Anterior cingulate cortex (tissue), 58 donors: ENCODE data around the gene COG1.

Experiments
- DNase-seq, 58 donors: peaks; one replicate each; lab custom pipeline; 2025; lab: John Stamatoyannopoulos, UW

The COG1 gene

GRCh38 chr17:73168667-73169066, 24.2 kb upstream of the COG1 start:
- DNase-seq, result no peak

- no peak for DNase-seq
These were observed 22.5 kb upstream of the COG1 start for GRCh38 chr17:73170324-73170723.

DNA sequence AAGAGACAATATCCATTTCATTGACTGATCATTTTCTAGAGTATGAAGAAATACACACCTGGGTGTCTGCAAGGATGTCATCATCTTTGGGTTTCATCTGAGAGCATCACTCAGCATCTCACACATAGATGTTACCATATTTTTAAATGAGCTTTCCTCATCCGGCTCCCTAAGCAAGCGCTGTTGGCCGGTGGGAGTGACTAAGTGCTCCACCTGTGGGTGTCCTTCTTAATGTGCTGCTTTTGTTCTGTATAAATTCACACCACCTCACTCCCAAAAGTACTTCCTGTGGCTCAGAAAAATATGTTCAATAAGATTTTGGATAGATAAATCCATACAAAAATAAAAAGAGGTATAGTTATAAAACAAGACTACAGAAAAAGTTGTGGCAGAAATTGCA, 20.6 kb upstream of the COG1 start:
- no peak for DNase-seq

- DNase-seq, result no peak
These were observed 18.7 kb upstream of the COG1 start for GRCh38 chr17:73174126-73174525.

DNA sequence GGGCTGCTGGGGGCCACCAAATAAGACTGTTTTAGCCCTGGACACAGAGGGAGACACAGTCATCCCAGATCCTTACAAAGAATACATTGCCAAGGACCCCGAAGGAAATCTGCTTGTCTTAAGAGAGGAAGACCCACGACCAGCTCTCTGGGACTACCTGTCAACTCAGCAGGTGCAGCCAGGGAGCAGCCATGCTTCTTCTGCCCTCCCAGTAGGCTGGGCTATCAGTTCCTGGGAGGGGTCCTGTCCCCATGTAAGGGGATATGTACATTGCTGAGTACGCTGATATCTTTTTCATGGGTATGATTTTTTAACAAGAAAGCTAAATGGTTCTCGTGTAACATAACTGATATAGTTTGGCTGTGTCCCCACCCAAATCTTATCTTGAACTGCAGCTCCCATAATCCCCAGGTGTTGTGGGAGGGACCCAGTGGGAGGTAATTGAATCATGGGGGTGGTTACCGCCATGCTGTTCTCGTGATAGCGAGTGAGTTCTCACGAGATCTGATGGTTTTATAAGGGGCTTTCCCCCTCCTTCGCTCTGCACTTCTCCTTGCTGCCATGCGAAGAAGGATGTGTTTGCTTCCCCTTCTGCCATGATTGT, 16.8 kb upstream of the COG1 start:
- no peak for DNase-seq

DNA sequence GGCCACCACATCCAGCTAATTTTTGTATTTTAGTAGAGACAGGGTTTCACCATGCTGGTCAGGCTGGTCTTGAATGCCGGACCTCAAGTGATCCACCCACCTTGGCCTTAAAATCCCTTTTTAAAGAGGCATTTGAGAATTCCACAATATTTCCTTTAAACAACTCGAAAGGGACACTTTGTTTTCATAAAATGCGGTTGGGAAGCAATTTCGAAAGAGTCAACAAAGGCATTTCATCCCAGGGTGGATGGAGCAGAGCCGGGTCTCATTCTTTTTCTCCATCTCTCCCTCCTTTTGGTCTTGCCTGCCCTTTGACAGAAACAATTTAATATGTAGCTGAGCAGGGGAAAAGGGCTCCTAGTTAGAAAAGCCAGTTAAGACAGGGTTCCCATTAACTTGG, 13.5 kb upstream of the COG1 start:
- DNase-seq, result no peak

DNA sequence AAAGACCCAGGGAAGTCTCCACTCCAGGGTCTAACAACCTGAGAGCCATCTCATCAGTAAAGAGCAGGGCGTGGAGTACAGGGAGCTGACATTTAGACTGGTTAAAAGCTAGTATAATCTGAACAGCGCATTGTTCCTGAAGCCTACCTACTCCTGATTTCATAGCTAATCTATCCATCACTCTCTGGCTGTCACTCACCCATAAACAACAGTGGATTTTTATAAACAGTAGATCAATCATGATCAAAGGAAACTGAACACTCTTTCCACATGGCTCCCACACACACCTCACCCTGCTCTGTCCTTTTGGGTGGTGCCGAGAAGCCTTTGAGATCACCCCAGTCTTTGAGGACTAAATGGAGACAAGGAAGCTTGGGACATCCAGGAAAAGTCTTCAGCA, 13.0 kb upstream of the COG1 start:
- DNase-seq, result no peak

GRCh38 chr17:73182616-73183310, 10.1 kb upstream of the COG1 start:
- peak in 3 of 58 donors; percentile 10 to 22 (median 15) for DNase-seq

DNA sequence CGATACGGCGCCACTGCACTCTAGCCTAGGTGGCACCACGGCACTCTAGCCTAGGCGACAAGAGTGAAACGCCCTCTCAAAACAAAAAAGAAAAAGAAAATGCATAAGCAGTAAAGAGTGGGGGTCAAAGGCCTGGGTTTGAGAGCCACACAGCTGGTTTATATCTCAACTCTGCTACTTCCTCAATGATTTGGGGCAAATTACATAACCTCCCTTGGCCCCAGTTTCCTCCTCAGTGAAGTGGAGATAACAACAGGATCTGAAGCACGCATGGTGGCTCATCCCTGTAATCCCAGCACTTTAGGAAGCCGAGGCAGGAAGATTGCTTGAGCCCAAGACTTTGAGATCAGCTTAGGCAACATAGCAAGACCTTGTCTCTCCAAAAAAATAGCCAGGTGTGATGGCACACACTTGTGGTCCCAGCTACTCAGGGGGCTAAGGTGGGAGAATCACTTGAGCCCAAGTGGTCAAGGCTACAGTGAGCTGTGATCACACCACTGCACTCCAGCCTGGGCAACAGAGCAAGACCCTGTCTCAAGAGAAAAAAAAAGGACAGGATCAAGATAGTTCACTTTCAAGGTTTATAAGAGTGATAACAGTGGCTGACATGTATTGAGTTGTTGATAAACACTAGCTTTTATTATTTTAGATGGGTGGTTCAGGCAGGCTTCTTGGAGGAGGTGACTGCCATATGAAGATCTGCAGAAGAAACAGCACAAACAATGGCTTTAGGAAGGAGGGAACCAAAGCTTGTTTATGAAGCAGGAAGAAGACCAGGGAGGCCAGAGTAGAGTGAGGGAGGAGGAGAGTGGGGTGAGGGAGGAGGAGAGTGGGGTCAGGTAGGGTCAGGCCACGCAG, 8.5 kb upstream of the COG1 start:
- DNase-seq, result no peak

DNA sequence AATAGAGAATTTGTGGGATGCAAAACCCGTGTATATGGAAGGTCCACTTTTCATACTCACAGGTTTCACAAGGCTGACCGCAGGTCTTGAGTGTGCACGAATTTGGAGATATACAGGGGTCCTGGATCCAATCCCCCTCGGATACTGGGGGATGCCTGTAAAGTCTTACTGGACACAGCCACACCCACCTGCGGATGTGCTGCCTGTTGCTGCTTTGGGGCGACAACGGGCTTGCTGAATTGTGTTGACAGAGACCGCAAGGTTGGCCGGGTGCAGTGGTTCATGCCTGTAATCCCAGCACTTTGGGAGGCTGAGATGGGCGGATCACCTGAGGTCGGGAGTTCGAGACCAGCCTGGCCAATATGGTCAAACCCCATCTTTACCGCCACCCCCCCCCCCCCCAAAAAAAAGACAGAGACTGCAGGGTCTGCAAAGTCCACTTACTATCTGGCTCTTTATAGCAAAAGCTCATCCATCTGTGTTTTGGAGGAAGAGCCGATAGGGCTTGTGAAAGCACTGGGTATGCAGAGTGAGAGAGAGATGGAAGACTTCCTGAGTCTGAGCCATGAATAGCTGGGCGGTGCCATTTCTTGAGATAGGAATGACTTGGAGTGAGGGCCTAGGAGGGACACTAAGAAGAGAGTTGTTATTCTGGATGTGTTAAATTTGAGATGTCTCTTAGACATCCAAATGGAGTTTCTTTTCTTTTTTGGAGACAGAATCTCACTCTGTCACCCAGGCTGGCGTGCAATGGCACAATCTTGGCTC, 6.4 kb upstream of the COG1 start:
- DNase-seq, result no peak

- DNase-seq, result no peak
These were observed 5.6 kb upstream of the COG1 start for GRCh38 chr17:73187203-73187769.

GRCh38 chr17:73188011-73188410, 4.8 kb upstream of the COG1 start:
- no peak for DNase-seq

- peak in 39 of 58 donors; percentile 8 to 69 (median 40) for DNase-seq
These were observed 3.3 kb upstream of the COG1 start for GRCh38 chr17:73189417-73190099.

DNA sequence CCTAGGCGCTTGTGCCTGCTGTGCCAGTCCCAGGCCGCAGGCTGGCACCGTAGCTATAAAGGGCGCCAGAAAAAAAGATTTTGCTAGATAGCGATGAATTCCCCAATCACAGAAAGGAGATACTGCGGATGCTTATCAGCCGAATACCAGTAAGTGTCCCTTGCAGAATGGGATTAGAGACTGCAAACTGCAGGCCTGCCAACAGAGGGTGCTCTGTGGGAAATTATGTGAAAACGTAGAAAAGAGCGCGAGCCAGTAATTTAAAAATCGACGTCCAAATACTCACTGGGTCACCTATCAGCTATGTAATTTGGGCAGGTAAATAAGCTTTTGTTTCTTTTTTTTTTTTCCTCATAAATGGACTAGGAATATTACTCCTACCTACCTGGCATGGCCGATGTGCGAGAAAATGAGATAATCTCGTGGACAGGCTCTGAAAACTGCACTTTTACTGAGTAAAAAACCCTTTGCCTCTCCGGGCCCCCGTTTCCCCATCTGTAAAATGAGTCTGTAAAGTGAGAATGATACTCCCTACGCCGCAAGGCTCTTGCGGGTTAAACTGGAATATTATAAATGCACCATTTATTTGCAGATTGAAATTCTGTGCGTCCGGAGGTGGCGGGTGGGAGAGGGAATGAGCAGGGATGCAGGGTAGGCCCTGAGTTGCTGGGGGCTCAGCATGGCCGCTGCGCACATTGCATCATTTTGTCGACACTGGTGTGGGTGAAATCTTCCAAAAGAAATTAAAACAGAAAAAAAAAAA, 1.2 kb upstream of the COG1 start:
- DNase-seq, result peak in 50 of 58 donors; percentile 10 to 77 (median 42)

DNA sequence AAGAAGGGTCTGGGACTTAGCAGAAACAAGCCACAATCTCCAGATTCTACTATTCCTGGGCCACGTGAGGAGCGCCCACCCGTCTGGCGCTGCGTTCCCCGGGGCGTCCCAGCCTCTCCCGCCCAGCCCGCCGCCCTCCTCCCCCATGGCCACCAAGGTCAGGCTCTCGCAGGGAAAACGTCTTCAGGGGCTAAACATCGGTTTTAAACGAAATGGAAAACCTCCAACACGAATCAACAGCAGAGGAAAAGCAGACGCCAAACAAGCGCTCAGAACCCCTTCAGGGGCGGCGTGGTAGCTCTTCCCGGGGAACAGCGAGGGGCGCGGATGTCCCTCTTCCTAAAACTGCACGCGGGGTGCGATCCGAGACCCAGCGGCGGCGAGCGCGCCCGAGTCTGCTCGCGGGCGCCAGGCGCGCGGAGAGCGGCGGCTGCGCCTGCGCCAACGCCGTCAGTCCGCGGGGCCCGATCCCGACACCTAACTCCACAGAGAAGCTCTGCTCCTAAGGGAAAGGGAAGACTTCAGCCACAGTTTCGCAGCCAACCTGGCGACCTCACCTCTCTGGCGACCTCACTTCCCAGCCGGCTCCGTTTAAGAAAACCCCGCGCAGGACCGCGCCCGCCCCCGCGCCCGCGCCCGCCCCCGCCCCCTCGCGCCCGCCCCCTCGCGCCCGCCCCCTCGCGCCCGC, 505 bp upstream of the COG1 start:
- peak in 51 of 58 donors; percentile 10 to 85 (median 62) for DNase-seq

DNA sequence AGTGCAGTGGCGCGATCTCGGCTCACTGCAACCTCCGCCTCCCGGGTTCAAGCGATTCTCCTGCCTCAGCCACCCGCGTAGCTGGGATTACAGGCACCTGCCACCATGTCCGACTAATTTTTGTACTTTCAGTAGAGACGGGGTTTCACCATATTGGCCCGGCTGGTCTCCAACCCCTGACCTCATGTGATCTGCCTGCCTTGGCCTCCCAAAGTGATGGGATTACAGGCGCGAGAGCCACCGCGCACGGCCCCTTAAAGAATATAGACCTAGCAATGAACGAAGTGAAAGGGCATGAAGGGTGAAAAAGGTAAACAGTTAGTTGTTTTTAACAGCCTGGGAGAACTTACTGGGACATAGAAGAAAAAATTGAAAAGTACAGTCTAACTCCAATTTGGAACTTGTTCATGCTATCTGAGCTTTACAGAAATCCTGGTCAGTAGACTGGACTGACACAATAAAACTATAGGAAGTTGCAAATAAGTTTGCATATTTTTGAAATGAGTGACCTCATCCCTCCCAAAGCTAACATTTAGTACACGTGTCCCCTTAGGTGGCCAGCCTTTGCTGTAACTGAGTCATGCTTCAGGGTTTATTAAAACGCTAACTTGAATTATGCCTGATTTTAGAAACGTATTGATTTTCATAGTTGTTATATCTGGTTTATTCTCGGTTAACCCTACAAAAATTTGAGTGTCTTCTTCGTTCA, 1.8 kb downstream of the COG1 start:
- DNase-seq, result no peak

GRCh38 chr17:73196500-73196899, 3.6 kb downstream of the COG1 start:
- peak in 21 of 58 donors; percentile 5 to 61 (median 15) for DNase-seq

DNA sequence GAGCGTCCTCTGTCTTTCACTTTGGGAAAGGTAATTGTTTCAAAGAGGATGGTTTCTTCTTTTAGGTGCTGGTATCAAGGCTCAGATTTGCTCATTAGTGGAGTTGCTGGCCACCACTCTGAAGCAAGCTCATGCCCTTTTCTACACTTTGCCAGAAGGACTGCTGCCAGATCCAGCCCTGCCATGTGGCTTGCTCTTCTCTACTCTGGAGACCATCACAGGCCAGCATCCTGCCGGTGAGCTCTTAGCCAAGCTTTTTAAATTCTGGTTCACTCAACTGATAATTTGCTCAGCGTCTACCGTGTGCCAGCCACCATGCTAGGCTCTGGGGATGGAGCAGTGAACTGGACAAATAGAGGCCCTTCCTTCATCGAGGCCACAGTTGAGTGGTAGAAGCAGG, 4.3 kb downstream of the COG1 start:
- no peak for DNase-seq
